ENCODE results near the gene RFT1. TPM values are rescaled to one million over a fixed set of nuclear protein-coding genes. Genes with fewer than 3 reads are reported as not detected.

RFT1 gene
- total RNA-seq, 1 experiment from 2014 or later = 26.3 TPM

DNA sequence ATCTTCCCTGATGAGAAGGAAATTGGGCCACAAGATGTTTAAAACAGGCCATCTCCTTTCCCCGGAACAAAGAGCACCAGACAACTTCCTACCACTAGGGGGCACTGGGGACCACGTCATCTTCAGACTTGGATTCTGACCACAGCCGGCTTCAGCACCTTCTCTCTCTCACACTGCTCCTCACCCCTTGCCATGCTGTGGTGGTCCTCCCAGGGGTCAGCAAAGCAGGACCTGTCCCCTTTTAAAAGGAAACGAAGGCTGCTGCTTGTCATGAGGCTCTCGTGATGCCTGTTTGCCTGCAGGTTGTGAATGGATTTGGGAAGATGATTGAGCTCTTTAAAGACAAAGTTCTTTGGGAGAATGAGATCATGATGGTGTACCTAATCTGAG lies 16.2 kb downstream of the RFT1 start:
- TF ChIP-seq, protein P1, sequence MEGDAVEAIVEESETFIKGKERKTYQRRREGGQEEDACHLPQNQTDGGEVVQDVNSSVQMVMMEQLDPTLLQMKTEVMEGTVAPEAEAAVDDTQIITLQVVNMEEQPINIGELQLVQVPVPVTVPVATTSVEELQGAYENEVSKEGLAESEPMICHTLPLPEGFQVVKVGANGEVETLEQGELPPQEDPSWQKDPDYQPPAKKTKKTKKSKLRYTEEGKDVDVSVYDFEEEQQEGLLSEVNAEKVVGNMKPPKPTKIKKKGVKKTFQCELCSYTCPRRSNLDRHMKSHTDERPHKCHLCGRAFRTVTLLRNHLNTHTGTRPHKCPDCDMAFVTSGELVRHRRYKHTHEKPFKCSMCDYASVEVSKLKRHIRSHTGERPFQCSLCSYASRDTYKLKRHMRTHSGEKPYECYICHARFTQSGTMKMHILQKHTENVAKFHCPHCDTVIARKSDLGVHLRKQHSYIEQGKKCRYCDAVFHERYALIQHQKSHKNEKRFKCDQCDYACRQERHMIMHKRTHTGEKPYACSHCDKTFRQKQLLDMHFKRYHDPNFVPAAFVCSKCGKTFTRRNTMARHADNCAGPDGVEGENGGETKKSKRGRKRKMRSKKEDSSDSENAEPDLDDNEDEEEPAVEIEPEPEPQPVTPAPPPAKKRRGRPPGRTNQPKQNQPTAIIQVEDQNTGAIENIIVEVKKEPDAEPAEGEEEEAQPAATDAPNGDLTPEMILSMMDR (IDR thresholded peaks at IDR 0.05) = peak; percentile 95
- no peak for TF ChIP-seq FOXK1 (CRISPR knock-in tag; IDR thresholded peaks at IDR 0.05)
- TF ChIP-seq, protein P2, sequence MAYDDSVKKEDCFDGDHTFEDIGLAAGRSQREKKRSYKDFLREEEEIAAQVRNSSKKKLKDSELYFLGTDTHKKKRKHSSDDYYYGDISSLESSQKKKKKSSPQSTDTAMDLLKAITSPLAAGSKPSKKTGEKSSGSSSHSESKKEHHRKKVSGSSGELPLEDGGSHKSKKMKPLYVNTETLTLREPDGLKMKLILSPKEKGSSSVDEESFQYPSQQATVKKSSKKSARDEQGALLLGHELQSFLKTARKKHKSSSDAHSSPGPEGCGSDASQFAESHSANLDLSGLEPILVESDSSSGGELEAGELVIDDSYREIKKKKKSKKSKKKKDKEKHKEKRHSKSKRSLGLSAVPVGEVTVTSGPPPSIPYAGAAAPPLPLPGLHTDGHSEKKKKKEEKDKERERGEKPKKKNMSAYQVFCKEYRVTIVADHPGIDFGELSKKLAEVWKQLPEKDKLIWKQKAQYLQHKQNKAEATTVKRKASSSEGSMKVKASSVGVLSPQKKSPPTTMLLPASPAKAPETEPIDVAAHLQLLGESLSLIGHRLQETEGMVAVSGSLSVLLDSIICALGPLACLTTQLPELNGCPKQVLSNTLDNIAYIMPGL (CRISPR knock-in tag; IDR thresholded peaks at IDR 0.05) = no peak
- DNase-seq (ENCODE audit: low spot score) (peak; percentile 85), ATAC-seq (peak; percentile 87)
- ChIA-PET POLR2A (interaction anchor here (0.9 kb wide), 1 partner anchor 82 kb away, joined by 5 read pairs; no protein-coding TSS in a partner anchor), CTCF (interaction anchor here (0.6 to 3.0 kb wide), 17 partner anchors 10 to 293 kb away, joined by 3 to 34 read pairs (median 4); partner anchors contain the start of gene PRKCD)
- Mint-ChIP-seq H3K36me3 (peaks cover 17% of the 10 kb centered on the region), H3K27me3 (ENCODE audit: low read depth) (no peaks in the 10 kb centered on the region), H3K27ac (no peak overlapping the region), H3K9me3 (no peaks in the 10 kb centered on the region), H3K4me3 (no peak overlapping the region), H3K4me1 (no peaks in the 10 kb centered on the region; the same call in 1 of the 2 replicates)

DNA sequence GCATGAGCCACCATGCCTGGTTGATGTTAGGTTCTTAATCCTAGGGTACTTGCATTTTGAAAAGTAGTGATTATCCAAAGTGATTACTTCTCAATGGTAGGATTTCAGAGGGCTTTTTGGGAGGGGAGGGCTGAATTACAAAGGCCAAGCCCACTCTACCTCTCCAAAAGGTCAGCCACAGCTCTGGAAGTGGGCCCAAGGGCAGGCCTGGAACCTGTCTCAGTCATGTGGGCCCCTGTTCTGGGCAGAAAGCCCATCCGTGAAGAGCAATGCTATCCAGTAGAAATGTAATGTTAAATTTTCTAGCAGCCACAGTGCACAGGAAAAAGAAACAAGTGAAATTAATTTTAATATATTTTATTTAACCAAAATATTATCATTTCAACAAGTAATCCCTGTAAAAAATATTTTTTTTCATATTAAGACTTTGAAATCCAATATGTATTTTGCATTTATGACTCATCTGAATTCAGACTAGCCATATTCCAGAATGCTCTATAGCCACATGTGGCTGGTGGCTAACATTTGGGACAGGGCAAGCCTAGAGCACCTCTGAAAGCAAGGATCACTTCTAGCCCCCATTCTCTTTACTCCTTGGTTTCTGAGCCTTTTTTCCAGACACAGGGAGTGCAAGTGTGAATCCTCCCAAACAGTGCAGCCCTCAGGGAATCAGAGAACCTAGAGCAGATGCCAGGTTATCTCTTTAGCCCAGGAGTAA lies 16.8 kb downstream of the RFT1 start:
- Mint-ChIP-seq H3K36me3 (peaks cover 15% of the 10 kb centered on the region), H3K4me1 (no peaks in the 10 kb centered on the region; the same call in 1 of the 2 replicates), H3K27me3 (ENCODE audit: low read depth) (no peaks in the 10 kb centered on the region), H3K27ac (no peak overlapping the region), H3K4me3 (no peak overlapping the region), H3K9me3 (no peaks in the 10 kb centered on the region)
- DNase-seq (ENCODE audit: low spot score) = no peak
- CTCF ChIA-PET = interaction anchor here (0.7 to 3.0 kb wide), 14 partner anchors 15 to 293 kb away, joined by 3 to 34 read pairs (median 4); partner anchors contain the start of gene PRKCD
- no peak for ATAC-seq
- POLR2A ChIA-PET = interaction anchor here (0.9 kb wide), 1 partner anchor 83 kb away, joined by 5 read pairs; no protein-coding TSS in a partner anchor
- TF ChIP-seq KAT7 (CRISPR knock-in tag; IDR thresholded peaks at IDR 0.05; ENCODE audit: borderline replicate concordance) (no peak), CREB1 (CRISPR knock-in tag; IDR thresholded peaks at IDR 0.05) (no peak), ZNF396 (CRISPR knock-in tag; IDR thresholded peaks at IDR 0.05; ENCODE audit: borderline replicate concordance) (no peak), ESRRA (CRISPR knock-in tag; IDR thresholded peaks at IDR 0.05; ENCODE audit: borderline replicate concordance) (no peak), NFATC4 (CRISPR knock-in tag; IDR thresholded peaks at IDR 0.05) (no peak)
- TF ChIP-seq, protein P3, sequence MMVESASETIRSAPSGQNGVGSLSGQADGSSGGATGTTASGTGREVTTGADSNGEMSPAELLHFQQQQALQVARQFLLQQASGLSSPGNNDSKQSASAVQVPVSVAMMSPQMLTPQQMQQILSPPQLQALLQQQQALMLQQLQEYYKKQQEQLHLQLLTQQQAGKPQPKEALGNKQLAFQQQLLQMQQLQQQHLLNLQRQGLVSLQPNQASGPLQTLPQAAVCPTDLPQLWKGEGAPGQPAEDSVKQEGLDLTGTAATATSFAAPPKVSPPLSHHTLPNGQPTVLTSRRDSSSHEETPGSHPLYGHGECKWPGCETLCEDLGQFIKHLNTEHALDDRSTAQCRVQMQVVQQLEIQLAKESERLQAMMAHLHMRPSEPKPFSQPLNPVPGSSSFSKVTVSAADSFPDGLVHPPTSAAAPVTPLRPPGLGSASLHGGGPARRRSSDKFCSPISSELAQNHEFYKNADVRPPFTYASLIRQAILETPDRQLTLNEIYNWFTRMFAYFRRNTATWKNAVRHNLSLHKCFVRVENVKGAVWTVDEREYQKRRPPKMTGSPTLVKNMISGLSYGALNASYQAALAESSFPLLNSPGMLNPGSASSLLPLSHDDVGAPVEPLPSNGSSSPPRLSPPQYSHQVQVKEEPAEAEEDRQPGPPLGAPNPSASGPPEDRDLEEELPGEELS (CRISPR knock-in tag; IDR thresholded peaks at IDR 0.05) = no peak
- TF ChIP-seq, protein P4, sequence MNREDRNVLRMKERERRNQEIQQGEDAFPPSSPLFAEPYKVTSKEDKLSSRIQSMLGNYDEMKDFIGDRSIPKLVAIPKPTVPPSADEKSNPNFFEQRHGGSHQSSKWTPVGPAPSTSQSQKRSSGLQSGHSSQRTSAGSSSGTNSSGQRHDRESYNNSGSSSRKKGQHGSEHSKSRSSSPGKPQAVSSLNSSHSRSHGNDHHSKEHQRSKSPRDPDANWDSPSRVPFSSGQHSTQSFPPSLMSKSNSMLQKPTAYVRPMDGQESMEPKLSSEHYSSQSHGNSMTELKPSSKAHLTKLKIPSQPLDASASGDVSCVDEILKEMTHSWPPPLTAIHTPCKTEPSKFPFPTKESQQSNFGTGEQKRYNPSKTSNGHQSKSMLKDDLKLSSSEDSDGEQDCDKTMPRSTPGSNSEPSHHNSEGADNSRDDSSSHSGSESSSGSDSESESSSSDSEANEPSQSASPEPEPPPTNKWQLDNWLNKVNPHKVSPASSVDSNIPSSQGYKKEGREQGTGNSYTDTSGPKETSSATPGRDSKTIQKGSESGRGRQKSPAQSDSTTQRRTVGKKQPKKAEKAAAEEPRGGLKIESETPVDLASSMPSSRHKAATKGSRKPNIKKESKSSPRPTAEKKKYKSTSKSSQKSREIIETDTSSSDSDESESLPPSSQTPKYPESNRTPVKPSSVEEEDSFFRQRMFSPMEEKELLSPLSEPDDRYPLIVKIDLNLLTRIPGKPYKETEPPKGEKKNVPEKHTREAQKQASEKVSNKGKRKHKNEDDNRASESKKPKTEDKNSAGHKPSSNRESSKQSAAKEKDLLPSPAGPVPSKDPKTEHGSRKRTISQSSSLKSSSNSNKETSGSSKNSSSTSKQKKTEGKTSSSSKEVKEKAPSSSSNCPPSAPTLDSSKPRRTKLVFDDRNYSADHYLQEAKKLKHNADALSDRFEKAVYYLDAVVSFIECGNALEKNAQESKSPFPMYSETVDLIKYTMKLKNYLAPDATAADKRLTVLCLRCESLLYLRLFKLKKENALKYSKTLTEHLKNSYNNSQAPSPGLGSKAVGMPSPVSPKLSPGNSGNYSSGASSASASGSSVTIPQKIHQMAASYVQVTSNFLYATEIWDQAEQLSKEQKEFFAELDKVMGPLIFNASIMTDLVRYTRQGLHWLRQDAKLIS (CRISPR knock-in tag; IDR thresholded peaks at IDR 0.05; ENCODE audit: borderline replicate concordance) = no peak
- TF ChIP-seq, protein P1 (IDR thresholded peaks at IDR 0.05) = no peak
- TF ChIP-seq, protein P5, sequence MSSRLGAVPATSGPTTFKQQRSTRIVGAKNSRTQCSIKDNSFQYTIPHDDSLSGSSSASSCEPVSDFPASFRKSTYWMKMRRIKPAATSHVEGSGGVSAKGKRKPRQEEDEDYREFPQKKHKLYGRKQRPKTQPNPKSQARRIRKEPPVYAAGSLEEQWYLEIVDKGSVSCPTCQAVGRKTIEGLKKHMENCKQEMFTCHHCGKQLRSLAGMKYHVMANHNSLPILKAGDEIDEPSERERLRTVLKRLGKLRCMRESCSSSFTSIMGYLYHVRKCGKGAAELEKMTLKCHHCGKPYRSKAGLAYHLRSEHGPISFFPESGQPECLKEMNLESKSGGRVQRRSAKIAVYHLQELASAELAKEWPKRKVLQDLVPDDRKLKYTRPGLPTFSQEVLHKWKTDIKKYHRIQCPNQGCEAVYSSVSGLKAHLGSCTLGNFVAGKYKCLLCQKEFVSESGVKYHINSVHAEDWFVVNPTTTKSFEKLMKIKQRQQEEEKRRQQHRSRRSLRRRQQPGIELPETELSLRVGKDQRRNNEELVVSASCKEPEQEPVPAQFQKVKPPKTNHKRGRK (CRISPR knock-in tag; IDR thresholded peaks at IDR 0.05; ENCODE audit: borderline replicate concordance) = no peak
- TF ChIP-seq, protein P6, sequence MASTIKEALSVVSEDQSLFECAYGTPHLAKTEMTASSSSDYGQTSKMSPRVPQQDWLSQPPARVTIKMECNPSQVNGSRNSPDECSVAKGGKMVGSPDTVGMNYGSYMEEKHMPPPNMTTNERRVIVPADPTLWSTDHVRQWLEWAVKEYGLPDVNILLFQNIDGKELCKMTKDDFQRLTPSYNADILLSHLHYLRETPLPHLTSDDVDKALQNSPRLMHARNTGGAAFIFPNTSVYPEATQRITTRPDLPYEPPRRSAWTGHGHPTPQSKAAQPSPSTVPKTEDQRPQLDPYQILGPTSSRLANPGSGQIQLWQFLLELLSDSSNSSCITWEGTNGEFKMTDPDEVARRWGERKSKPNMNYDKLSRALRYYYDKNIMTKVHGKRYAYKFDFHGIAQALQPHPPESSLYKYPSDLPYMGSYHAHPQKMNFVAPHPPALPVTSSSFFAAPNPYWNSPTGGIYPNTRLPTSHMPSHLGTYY (CRISPR knock-in tag; IDR thresholded peaks at IDR 0.05) = no peak
- TF ChIP-seq, protein P7, sequence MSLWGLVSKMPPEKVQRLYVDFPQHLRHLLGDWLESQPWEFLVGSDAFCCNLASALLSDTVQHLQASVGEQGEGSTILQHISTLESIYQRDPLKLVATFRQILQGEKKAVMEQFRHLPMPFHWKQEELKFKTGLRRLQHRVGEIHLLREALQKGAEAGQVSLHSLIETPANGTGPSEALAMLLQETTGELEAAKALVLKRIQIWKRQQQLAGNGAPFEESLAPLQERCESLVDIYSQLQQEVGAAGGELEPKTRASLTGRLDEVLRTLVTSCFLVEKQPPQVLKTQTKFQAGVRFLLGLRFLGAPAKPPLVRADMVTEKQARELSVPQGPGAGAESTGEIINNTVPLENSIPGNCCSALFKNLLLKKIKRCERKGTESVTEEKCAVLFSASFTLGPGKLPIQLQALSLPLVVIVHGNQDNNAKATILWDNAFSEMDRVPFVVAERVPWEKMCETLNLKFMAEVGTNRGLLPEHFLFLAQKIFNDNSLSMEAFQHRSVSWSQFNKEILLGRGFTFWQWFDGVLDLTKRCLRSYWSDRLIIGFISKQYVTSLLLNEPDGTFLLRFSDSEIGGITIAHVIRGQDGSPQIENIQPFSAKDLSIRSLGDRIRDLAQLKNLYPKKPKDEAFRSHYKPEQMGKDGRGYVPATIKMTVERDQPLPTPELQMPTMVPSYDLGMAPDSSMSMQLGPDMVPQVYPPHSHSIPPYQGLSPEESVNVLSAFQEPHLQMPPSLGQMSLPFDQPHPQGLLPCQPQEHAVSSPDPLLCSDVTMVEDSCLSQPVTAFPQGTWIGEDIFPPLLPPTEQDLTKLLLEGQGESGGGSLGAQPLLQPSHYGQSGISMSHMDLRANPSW (CRISPR knock-in tag; conservative IDR thresholded peaks at IDR 0.05; ENCODE audit: low read depth) = no peak

All from WTC11 (cell line).